WI38 (cell line): Measurements from ENCODE around the gene AP3S2.

Experiments
- H3K4me3 ChIP-seq: 2 replicates; pipeline ENCODE4 v1.5.1; 2011; ENCODE audit warnings: low read depth, mild to moderate bottlenecking, control low read depth, low read length
- TF ChIP-seq, protein P1 (sequence below): IDR thresholded peaks from 2 replicates; pipeline ENCODE4 v1.5.1; 2012; ENCODE audit warnings: low read depth, mild to moderate bottlenecking, control low read depth, low read length

The AP3S2 gene

DNA sequence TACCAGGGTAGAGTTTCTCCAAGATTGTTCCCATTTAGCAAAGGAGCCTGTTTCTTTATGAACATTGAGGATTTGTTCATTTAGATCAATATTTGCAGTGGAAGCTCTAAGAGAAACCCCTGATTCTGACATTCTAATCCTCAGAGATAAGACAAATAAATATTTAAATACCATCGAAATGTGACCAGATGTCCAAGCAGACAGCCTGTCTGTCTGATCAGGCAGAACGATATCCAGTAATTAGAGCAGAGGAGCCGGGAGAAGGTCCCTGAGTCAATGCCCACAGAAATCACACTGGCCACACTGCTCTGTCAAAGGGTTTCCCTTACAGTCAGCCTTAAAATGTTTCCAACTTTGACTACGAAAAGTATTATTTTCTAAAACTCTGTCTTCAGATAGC is 34.6 kb upstream of the AP3S2 start:
- no peak overlapping the region for H3K4me3 ChIP-seq
- TF ChIP-seq, protein P1, sequence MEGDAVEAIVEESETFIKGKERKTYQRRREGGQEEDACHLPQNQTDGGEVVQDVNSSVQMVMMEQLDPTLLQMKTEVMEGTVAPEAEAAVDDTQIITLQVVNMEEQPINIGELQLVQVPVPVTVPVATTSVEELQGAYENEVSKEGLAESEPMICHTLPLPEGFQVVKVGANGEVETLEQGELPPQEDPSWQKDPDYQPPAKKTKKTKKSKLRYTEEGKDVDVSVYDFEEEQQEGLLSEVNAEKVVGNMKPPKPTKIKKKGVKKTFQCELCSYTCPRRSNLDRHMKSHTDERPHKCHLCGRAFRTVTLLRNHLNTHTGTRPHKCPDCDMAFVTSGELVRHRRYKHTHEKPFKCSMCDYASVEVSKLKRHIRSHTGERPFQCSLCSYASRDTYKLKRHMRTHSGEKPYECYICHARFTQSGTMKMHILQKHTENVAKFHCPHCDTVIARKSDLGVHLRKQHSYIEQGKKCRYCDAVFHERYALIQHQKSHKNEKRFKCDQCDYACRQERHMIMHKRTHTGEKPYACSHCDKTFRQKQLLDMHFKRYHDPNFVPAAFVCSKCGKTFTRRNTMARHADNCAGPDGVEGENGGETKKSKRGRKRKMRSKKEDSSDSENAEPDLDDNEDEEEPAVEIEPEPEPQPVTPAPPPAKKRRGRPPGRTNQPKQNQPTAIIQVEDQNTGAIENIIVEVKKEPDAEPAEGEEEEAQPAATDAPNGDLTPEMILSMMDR, result no peak

DNA sequence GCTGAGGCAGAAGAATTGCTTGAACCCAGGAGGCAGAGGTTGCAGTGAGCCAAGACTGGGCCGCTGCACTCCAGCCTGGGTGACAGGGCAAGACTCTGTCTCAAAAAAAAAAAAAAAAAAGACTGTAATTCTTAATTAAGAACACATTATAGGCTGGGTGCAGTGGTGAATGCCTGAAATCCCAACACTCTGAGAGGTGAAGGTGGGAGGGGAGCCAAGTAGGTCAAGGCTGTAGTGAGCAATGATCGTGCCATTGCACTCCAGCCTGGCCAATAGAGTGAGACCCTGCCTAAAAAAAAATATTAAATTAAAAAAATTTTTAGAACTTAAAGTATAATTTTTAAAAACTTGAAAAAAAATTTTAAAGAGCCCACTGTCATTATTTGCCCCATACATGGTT is 32.4 kb upstream of the AP3S2 start:
- TF ChIP-seq, protein P1, result no peak
- H3K4me3 ChIP-seq, result no peak overlapping the region

DNA sequence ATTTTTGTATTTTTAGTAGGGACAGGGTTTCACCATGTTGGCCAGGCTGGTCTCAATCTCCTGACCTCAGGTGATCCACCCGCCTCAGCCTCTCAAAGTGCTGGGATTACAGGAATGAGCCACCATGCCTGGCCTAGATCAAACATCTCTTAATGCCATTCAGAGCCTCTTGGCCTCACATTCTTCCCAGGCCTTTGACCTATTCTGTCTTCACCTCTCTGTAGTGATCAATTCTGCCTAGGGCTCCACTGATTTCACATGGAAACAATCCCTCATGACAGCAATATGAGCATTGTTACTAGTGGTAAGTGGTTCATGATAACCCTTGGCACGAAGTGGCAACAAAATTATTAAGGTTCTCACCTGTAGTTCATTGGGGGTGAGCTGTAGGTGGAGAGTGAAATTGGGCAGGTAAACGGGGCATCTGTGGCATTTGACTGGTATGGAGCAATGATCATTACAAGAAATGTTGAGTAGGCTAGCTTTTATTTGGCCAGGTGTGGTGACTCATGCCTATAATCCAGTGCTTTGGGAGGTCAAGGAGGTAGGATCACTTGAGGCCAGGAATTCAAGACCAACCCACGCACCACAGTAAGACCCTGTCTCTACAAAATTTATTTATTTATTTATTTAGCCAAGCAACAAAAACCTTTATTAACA is 23.8 kb upstream of the AP3S2 start:
- TF ChIP-seq, protein P1, result no peak
- H3K4me3 ChIP-seq, result no peak overlapping the region

DNA sequence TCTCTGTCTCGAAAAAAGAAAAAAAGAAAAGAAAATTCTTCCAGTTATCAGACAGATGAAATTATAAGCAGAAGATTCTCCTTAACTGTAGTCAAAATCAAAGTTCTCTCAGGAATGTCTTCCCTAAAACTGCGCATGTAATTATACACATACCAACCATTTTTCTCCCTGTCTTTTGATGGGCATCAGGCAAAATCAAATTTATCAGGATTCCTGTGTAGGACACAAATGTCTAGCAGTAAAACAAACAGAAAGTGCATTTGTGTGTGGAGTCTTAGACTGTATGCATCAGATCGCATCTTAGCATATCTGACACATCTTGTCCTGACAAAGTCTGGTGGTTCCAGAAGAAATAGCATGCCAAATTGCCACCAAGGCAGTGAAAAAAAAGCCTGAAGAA is 22.9 kb upstream of the AP3S2 start:
- H3K4me3 ChIP-seq, result no peak overlapping the region
- TF ChIP-seq, protein P1, result no peak

DNA sequence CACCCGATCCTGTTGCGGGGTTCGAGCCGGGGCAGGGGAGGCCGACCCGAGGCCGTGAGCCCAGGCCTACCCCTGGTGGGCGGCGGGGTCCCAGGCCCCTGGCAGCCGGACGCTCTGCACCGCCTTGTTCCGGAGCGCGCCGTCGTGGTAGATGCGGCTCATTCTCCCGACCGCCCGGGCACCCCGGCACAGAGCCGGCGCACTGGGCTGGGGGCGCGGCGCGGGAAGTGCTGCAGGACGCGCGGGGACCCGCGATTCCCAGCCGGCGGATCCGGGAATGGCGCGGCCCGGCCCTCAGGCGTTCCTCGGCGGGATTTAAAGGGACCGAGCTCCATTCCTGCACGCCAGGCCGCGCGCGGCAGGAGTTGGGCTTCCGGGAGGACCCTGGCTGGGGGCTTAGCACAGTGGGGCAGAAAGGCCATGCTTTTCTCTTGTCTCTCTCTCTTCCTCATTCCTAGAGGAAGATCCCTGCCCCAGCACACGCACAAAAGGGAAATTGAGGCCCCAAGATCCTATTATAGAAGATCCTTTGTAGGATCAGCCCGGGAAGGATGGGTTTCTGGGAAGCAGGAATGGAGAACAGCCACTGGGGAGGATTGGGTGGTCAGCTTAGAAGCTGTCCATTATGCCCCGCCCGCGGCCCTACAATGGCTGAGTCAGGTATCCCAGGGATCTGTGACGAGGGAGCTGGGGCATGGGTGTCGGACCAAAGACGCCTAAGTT is 19.0 kb upstream of the AP3S2 start, which contains the start of gene ARPIN:
Gene ARPIN, minus strand, starts transcription at position 279 of the 723 bp plus-strand sequence. Its CDS starts 117 bp downstream, at position 162.
- H3K4me3 ChIP-seq, result peak within 1 kb of the TSS; percentile 70

DNA sequence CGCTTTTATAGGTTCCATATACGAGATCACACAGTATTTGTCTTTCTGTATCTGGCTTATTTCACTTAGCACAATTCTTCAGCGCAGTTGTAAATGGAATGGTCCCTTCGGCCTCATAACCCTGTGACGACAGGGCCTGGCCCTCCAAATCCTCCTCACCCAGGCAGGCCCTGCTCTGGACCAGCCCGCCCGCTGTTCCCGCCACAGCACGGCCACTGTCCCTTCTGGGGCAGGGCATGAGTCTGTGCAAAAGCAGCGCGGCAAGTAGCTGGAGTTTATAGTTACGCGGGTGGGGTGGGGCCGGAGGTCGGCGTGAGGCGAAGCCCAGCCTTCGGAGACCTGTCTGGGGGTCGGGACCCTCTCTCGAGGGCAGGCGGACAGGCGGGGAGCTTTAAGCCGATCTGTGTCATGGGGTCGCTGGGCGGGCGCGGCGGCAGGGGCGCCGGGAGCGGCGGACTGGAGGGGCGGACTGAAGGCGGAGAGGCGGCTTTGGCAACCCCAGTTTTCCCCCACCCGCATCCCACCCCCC is 18.4 kb upstream of the AP3S2 start:
- peak overlapping the region; percentile 70 for H3K4me3 ChIP-seq
- TF ChIP-seq, protein P1, result no peak

More for the DNA sequence above, 19.0 kb upstream of the AP3S2 start, which contains the start of gene ARPIN:
- TF ChIP-seq, protein P1, result no peak
